DMS 273 (cell line): ENCODE measurements around the gene HSFX2.
"Not testable (repeated sequence)": the region's sequence is repeated elsewhere in the genome, so short reads cannot be mapped to it uniquely, and the experiment has no call there.

ENCODE experiments used
- DNase-seq: peaks from one replicate; lab custom pipeline; 2025; ENCODE audit not compliant: unreplicated experiment; lab: John Stamatoyannopoulos, UW

Gene HSFX2

GRCh38 chrX:149595214-149595613 lies at the start of gene HSFX2:
HSFX2 (minus strand) TSS chrX:149595314; CDS start chrX:149594700, 614 bp downstream.
- not testable (repeated sequence) for DNase-seq

- no peak for DNase-seq
Observed at GRCh38 chrX:149643496-149643895, 48.4 kb upstream of the HSFX2 start.

- no peak for DNase-seq
Observed at GRCh38 chrX:149641835-149642234, 46.7 kb upstream of the HSFX2 start.

GRCh38 chrX:149641432-149641831 lies 46.3 kb upstream of the HSFX2 start:
- no peak for DNase-seq

GRCh38 chrX:149639568-149639967 lies 44.5 kb upstream of the HSFX2 start:
- DNase-seq, result no peak

GRCh38 chrX:149638860-149639259 lies 43.7 kb upstream of the HSFX2 start:
- no peak for DNase-seq

GRCh38 chrX:149633511-149633910 lies 38.4 kb upstream of the HSFX2 start:
- DNase-seq, result no peak

- DNase-seq, result peak; percentile 83
Observed at GRCh38 chrX:149631234-149632165, 36.4 kb upstream of the HSFX2 start, which contains the start of gene TMEM185A. TMEM185A (minus strand) TSS chrX:149631792; CDS start chrX:149631580, 212 bp downstream.

GRCh38 chrX:149630681-149631233 lies 35.6 kb upstream of the HSFX2 start:
- DNase-seq, result peak; percentile 63

GRCh38 chrX:149629730-149630387 lies 34.7 kb upstream of the HSFX2 start:
- DNase-seq, result no peak

- no peak for DNase-seq
Observed at GRCh38 chrX:149628768-149629167, 33.7 kb upstream of the HSFX2 start.

GRCh38 chrX:149628280-149628679 lies 33.2 kb upstream of the HSFX2 start:
- DNase-seq, result peak; percentile 67

GRCh38 chrX:149626829-149627228 lies 31.7 kb upstream of the HSFX2 start:
- DNase-seq, result not testable (repeated sequence)

GRCh38 chrX:149619662-149620061 lies 24.5 kb upstream of the HSFX2 start:
- DNase-seq, result not testable (repeated sequence)

- no peak for DNase-seq
Observed at GRCh38 chrX:149618871-149619270, 23.8 kb upstream of the HSFX2 start.

- no peak for DNase-seq
Observed at GRCh38 chrX:149611623-149612175, 16.6 kb upstream of the HSFX2 start.

- no peak for DNase-seq
Observed at GRCh38 chrX:149610511-149610910, 15.4 kb upstream of the HSFX2 start.

GRCh38 chrX:149607699-149608098 lies 12.6 kb upstream of the HSFX2 start:
- no peak for DNase-seq

GRCh38 chrX:149605248-149605885 lies 10.3 kb upstream of the HSFX2 start:
- DNase-seq, result not testable (repeated sequence)

GRCh38 chrX:149598603-149599002 lies 3.5 kb upstream of the HSFX2 start:
- DNase-seq, result not testable (repeated sequence)

GRCh38 chrX:149595943-149596342 lies 829 bp upstream of the HSFX2 start:
- not testable (repeated sequence) for DNase-seq
